T-helper 2 cell (primary cell): ENCODE data around the gene GOLGA6L10.
"Not testable (repeated sequence)": the region's sequence is repeated elsewhere in the genome, so short reads cannot be mapped to it uniquely, and the experiment has no call there.

Experiments used
- DNase-seq, 5 experiments: peaks; one replicate each; pipeline versions ENCODE4 v3.0.0 to v3.0.0-alpha.2; 2012 to 2022

The GOLGA6L10 gene

GRCh38 chr15:82342632-82343374 lies 6.5 kb downstream of the GOLGA6L10 start:
- DNase-seq: peak in 2 of 5 experiments; percentile 10 to 11

- not testable (repeated sequence) for DNase-seq
These were observed 10.7 kb downstream of the GOLGA6L10 start for GRCh38 chr15:82338573-82338972.

- DNase-seq: not testable (repeated sequence)
These were observed 11.2 kb downstream of the GOLGA6L10 start for GRCh38 chr15:82338053-82338452.

- DNase-seq: not testable (repeated sequence)
These were observed 12.2 kb downstream of the GOLGA6L10 start for GRCh38 chr15:82337051-82337450.

- not testable (repeated sequence) for DNase-seq
These were observed 13.1 kb downstream of the GOLGA6L10 start for GRCh38 chr15:82336180-82336647.

GRCh38 chr15:82335006-82335405 lies 14.3 kb downstream of the GOLGA6L10 start:
- not testable (repeated sequence) for DNase-seq

- DNase-seq: not testable (repeated sequence)
These were observed 14.7 kb downstream of the GOLGA6L10 start for GRCh38 chr15:82334554-82334932.

GRCh38 chr15:82333603-82334553 lies 15.4 kb downstream of the GOLGA6L10 start:
- DNase-seq: not testable (repeated sequence)

- not testable (repeated sequence) for DNase-seq
These were observed 16.3 kb downstream of the GOLGA6L10 start for GRCh38 chr15:82332711-82333602.

- DNase-seq: not testable (repeated sequence)
These were observed 17.5 kb downstream of the GOLGA6L10 start for GRCh38 chr15:82331576-82332304.

GRCh38 chr15:82330921-82331320 lies 18.4 kb downstream of the GOLGA6L10 start:
- DNase-seq: not testable (repeated sequence)

- not testable (repeated sequence) for DNase-seq
These were observed 20.2 kb downstream of the GOLGA6L10 start for GRCh38 chr15:82329039-82329438.

GRCh38 chr15:82327372-82327771 lies 21.9 kb downstream of the GOLGA6L10 start:
- DNase-seq: not testable (repeated sequence)

GRCh38 chr15:82326896-82327295 lies 22.4 kb downstream of the GOLGA6L10 start:
- DNase-seq: not testable (repeated sequence)

GRCh38 chr15:82325646-82326045 lies 23.6 kb downstream of the GOLGA6L10 start:
- not testable (repeated sequence) for DNase-seq

GRCh38 chr15:82324831-82325230 lies 24.4 kb downstream of the GOLGA6L10 start:
- DNase-seq: not testable (repeated sequence)

GRCh38 chr15:82322488-82322887 lies 26.8 kb downstream of the GOLGA6L10 start:
- not testable (repeated sequence) for DNase-seq

- not testable (repeated sequence) for DNase-seq
These were observed 28.4 kb downstream of the GOLGA6L10 start for GRCh38 chr15:82320861-82321260.

GRCh38 chr15:82319522-82320278 lies 29.6 kb downstream of the GOLGA6L10 start:
- DNase-seq: not testable (repeated sequence)

- not testable (repeated sequence) for DNase-seq
These were observed 31.0 kb downstream of the GOLGA6L10 start for GRCh38 chr15:82318281-82318680.

GRCh38 chr15:82317516-82317915 lies 31.8 kb downstream of the GOLGA6L10 start:
- not testable (repeated sequence) for DNase-seq
